ENCODE measurements around the gene RAX. TPM values are rescaled to one million over a fixed set of nuclear protein-coding genes. Genes with fewer than 3 reads are reported as not detected.

RAX gene
- total and polyA plus RNA-seq, 8 donors, result 0.05 TPM; not detected in 7

GRCh38 chr18:59303006-59303405, 29.8 kb upstream of the RAX start:
- Histone ChIP-seq H3K27ac (no peak overlapping the region), H3K36me3 (no peaks in the 10 kb centered on the region), H3K9me3 (no peaks in the 10 kb centered on the region), H3K4me1 (peaks cover 0 to 2% (median under 1%) of the 10 kb centered on the region in 4 donors), H3K27me3 (peaks cover 0 to 50% (median 13%) of the 10 kb centered on the region in 3 donors), H3K4me3 (no peak overlapping the region)
- intact Hi-C loops (cut with DNase I; ENCODE audit: low total_unique reads), result no loop called here
- WGBS, 5 donors, result 81 to 94% (median 83%) methylated on average over 2 of the region's 2 CpGs
- DNase-seq, result no peak
- TF ChIP-seq POLR2AphosphoS5 (IDR thresholded peaks at IDR 0.05) (no peak), CTCF (IDR thresholded peaks at IDR 0.05) (no peak), POLR2A (IDR thresholded peaks at IDR 0.05) (no peak), EP300 (IDR thresholded peaks at IDR 0.05) (no peak)

GRCh38 chr18:59301929-59302328, 28.7 kb upstream of the RAX start:
- peaks cover 0 to 40% (median 4%) of the 10 kb centered on the region in 3 donors for H3K27me3 ChIP-seq
- WGBS, 5 donors, result 70 to 78% (median 76%) methylated on average over 4 of the region's 4 CpGs
- intact Hi-C loops (cut with DNase I; ENCODE audit: low total_unique reads), result no loop called here

GRCh38 chr18:59300676-59301285, 27.5 kb upstream of the RAX start:
- no peak for DNase-seq
- no peaks in the 10 kb centered on the region for H3K4me1 ChIP-seq
- peaks cover 0 to 32% (median 0%) of the 10 kb centered on the region in 3 donors for H3K27me3 ChIP-seq
- WGBS, 5 donors, result 58 to 100% (median 85%) methylated on average over 1 to 3 of the region's 3 CpGs
- H3K36me3 ChIP-seq, result no peaks in the 10 kb centered on the region
- H3K9me3 ChIP-seq, result no peaks in the 10 kb centered on the region
- no peak overlapping the region for H3K27ac ChIP-seq
- TF ChIP-seq CTCF (IDR thresholded peaks at IDR 0.05) (no peak), EP300 (IDR thresholded peaks at IDR 0.05) (no peak), POLR2AphosphoS5 (IDR thresholded peaks at IDR 0.05) (no peak), POLR2A (IDR thresholded peaks at IDR 0.05) (no peak)
- intact Hi-C loops (cut with DNase I; ENCODE audit: low total_unique reads), result no loop called here
- H3K4me3 ChIP-seq, result no peak overlapping the region

More at GRCh38 chr18:59301929-59302328, 28.7 kb upstream of the RAX start:
- no peaks in the 10 kb centered on the region for H3K9me3 ChIP-seq
- no peaks in the 10 kb centered on the region for H3K4me1 ChIP-seq
- no peak overlapping the region for H3K4me3 ChIP-seq
- H3K36me3 ChIP-seq, result no peaks in the 10 kb centered on the region
- TF ChIP-seq POLR2A (IDR thresholded peaks at IDR 0.05), result no peak
- TF ChIP-seq EP300 (IDR thresholded peaks at IDR 0.05), result no peak
- TF ChIP-seq POLR2AphosphoS5 (IDR thresholded peaks at IDR 0.05), result no peak
- no peak for TF ChIP-seq CTCF (IDR thresholded peaks at IDR 0.05)
- H3K27ac ChIP-seq, result no peak overlapping the region
- no peak for DNase-seq

GRCh38 chr18:59298871-59299270, 25.6 kb upstream of the RAX start:
- WGBS, 5 donors, result 71 to 76% (median 75%) methylated on average over 8 of the region's 8 CpGs
- TF ChIP-seq CTCF (IDR thresholded peaks at IDR 0.05) (no peak), POLR2A (IDR thresholded peaks at IDR 0.05) (no peak), POLR2AphosphoS5 (IDR thresholded peaks at IDR 0.05) (no peak), EP300 (IDR thresholded peaks at IDR 0.05) (no peak)
- no peak for DNase-seq
- peaks cover 0 to 31% (median 0%) of the 10 kb centered on the region in 3 donors for H3K27me3 ChIP-seq
- no peak overlapping the region for H3K27ac ChIP-seq
- no peaks in the 10 kb centered on the region for H3K36me3 ChIP-seq
- H3K4me1 ChIP-seq, result no peaks in the 10 kb centered on the region
- H3K4me3 ChIP-seq, result no peak overlapping the region
- intact Hi-C loops (cut with DNase I; ENCODE audit: low total_unique reads), result no loop called here
- no peaks in the 10 kb centered on the region for H3K9me3 ChIP-seq

Data from stomach (tissue), 9 donors.